HEK293 (cell line): Measurements from ENCODE around the gene CNTLN.

Experiments used
- CTCF ChIP-seq: fragments of 450-650 bp; formaldehyde crosslinking; IDR thresholded peaks from 2 replicates; pipeline ENCODE4 v1.5.1; 2016; ENCODE audit warnings: missing biosample characterization, missing genetic modification characterization
- ZBTB49 ChIP-seq: fragments of 450-650 bp; formaldehyde crosslinking; IDR thresholded peaks from 2 replicates; pipeline ENCODE4 v1.5.1; 2016; ENCODE audit warnings: missing biosample characterization, missing genetic modification characterization, low read depth
- ZBTB7A ChIP-seq: fragments of 450-650 bp; formaldehyde crosslinking; IDR thresholded peaks from 2 replicates; pipeline ENCODE4 v1.5.1; 2016; ENCODE audit warnings: low read depth, missing biosample characterization, missing genetic modification characterization
- ZNF239 ChIP-seq: fragments of 450-650 bp; formaldehyde crosslinking; IDR thresholded peaks from 2 replicates; pipeline ENCODE4 v1.5.1; 2016; ENCODE audit warnings: missing biosample characterization, missing genetic modification characterization
- ZNF654 ChIP-seq: fragments of 450-650 bp; formaldehyde crosslinking; IDR thresholded peaks from 2 replicates; pipeline ENCODE4 v1.5.1; 2016; ENCODE audit warnings: low read depth, missing biosample characterization, missing genetic modification characterization

- TF ChIP-seq CTCF (tag by site-specific recombination): no peak
- no peak for TF ChIP-seq ZBTB49
- TF ChIP-seq ZBTB7A (tag by site-specific recombination): no peak
- no peak for TF ChIP-seq ZNF654
- TF ChIP-seq ZNF239 (tag by site-specific recombination): no peak
Observed at GRCh38 chr9:17425384-17425783, 290.5 kb downstream of the CNTLN start.
